GM12878 (cell line): Measurements from ENCODE around the gene DNAJC5. TPM values are rescaled to one million over a fixed set of nuclear protein-coding genes. Genes with fewer than 3 reads are reported as not detected.

ENCODE experiments used
- ATAC-seq: fragments of 200-7000 bp; cut with Tn5 transposase; 3 replicates; pipeline ENCODE4 v1.9.1; 2020; ENCODE audit warnings: mild to moderate bottlenecking, moderate library complexity
- Bru-seq: library from RNA; stranded (reverse); fragments of 400-500 nt; gene quantifications from one replicate; lab custom pipeline; 2021; lab: Mats Ljungman, UMichigan
- BruChase-seq, 2 experiments: library from RNA; stranded (reverse); fragments of 400-500 nt; gene quantifications; one replicate each; lab custom pipeline; 2021; lab: Mats Ljungman, UMichigan
- BruUV-seq: library from RNA; stranded (reverse); fragments of 400-500 nt; replicated peaks from 2 replicates; lab custom pipeline; 2021; lab: Mats Ljungman, UMichigan
- CTCF ChIA-PET: fragments of 300-600 bp; sonication (Branson Sonifier 250); formaldehyde crosslinking; extraction: SDS; loops from one replicate; lab custom pipeline; 2021; ENCODE audit warnings: inconsistent platforms; lab: Yijun Ruan, JAX
- POLR2A ChIA-PET: fragments of 350-600 bp; formaldehyde crosslinking; extraction: SDS; loops from one replicate; lab custom pipeline; 2021; ENCODE audit warnings: inconsistent platforms; lab: Charles Lee
- RAD21 ChIA-PET: fragments of 300-600 bp; sonication (Branson Sonifier 250); formaldehyde crosslinking; loops from one replicate; lab custom pipeline; 2023; ENCODE audit warnings: antibody characterized with exemption; ENCODE audit not compliant: unreplicated experiment; lab: Charles Lee
- SMC1A ChIA-PET: fragments of 300-600 bp; sonication (Branson Sonifier 250); formaldehyde crosslinking; loops from one replicate; lab custom pipeline; 2023; ENCODE audit not compliant: unreplicated experiment, uncharacterized antibody; lab: Charles Lee
- DNase-seq: peaks from one replicate; pipeline ENCODE4 v3.0.0-alpha.2; 2011; ENCODE audit warnings: low read depth, low spot score
- FAIRE-seq: peaks from 3 replicates; lab custom pipeline; 2011; peaks lifted over from hg19 to GRCh38; lab: Jason Lieb, UNC
- H2AFZ ChIP-seq: 2 replicates; pipeline ENCODE4 v1.6.0; 2011; ENCODE audit warnings: low read depth, low read length, control low read depth; ENCODE audit not compliant: control insufficient read depth
- H3K27ac ChIP-seq: 2 replicates; pipeline ENCODE4 v1.5.1; 2011; ENCODE audit warnings: control low read depth; ENCODE audit not compliant: control insufficient read depth, insufficient read depth
- H3K27me3 ChIP-seq, 2 experiments: replicated peaks in 1 of 2; 2 replicates each; pipeline versions ENCODE4 v1.6.0 to v1.6.1; 2011; ENCODE audit warnings: low read length in 1 of 2; ENCODE audit not compliant: control insufficient read depth in 2 of 2, insufficient read depth in 2 of 2
- H3K36me3 ChIP-seq, 2 experiments: 2 replicates each; pipeline ENCODE4 v1.5.1; 2011; ENCODE audit warnings: low read length in 1 of 2; ENCODE audit not compliant: control insufficient read depth in 2 of 2, insufficient read depth in 2 of 2
- H3K4me1 ChIP-seq: 2 replicates; pipeline ENCODE4 v1.6.1; 2011; ENCODE audit warnings: mild to moderate bottlenecking, low read length, moderate library complexity, mixed read lengths; ENCODE audit not compliant: control insufficient read depth, insufficient read depth
- H3K4me2 ChIP-seq: 2 replicates; pipeline ENCODE4 v1.6.0; 2011; ENCODE audit warnings: control low read depth; ENCODE audit not compliant: control insufficient read depth, insufficient read depth
- H3K4me3 ChIP-seq: fragments of 200-600 bp; sonication (generic); 2 replicates; pipeline ENCODE4 v1.5.1; 2016
- H3K79me2 ChIP-seq: 2 replicates; pipeline ENCODE4 v1.6.0; 2011; ENCODE audit warnings: low read length; ENCODE audit not compliant: control insufficient read depth, insufficient read depth
- H3K9ac ChIP-seq: 2 replicates; pipeline ENCODE4 v1.8.0; 2011; ENCODE audit warnings: low read length, control low read depth, mixed read lengths; ENCODE audit not compliant: control insufficient read depth, insufficient read depth
- H3K9me3 ChIP-seq: replicated peaks from 3 replicates; pipeline ENCODE4 v1.5.1; 2011; ENCODE audit warnings: mild to moderate bottlenecking, low read length; ENCODE audit not compliant: control insufficient read depth, insufficient read depth
- H4K20me1 ChIP-seq: 2 replicates; pipeline ENCODE4 v1.6.0; 2011; ENCODE audit not compliant: control insufficient read depth, insufficient read depth
- BACH1 ChIP-seq: fragments of 450-650 bp; IDR thresholded peaks from 2 replicates; pipeline ENCODE4 v1.6.1; 2017; ENCODE audit warnings: mild to moderate bottlenecking, borderline replicate concordance
- EED ChIP-seq: sonication (generic); IDR thresholded peaks from 2 replicates; pipeline ENCODE4 v1.6.1; 2016; ENCODE audit warnings: antibody characterized with exemption, low read depth
- GATAD2B ChIP-seq: fragments of 450-650 bp; conservative IDR thresholded peaks from 2 replicates; pipeline ENCODE4 v1.6.1; 2017; ENCODE audit warnings: low read depth, mild to moderate bottlenecking, moderate library complexity
- HCFC1 ChIP-seq: fragments of 150-350 bp; IDR thresholded peaks from 2 replicates; pipeline ENCODE4 v1.6.1; 2014; ENCODE audit warnings: low read length
- KAT2A ChIP-seq: conservative IDR thresholded peaks from 2 replicates; pipeline ENCODE4 v1.6.1; 2011; ENCODE audit warnings: low read depth, low read length; ENCODE audit not compliant: control insufficient read depth
- KLF5 ChIP-seq: fragments of 450-650 bp; IDR thresholded peaks from 2 replicates; pipeline ENCODE4 v1.6.1; 2014; ENCODE audit warnings: mild to moderate bottlenecking; ENCODE audit not compliant: partially characterized antibody
- LARP7 ChIP-seq: fragments of 450-650 bp; IDR thresholded peaks from 2 replicates; pipeline ENCODE4 v1.6.1; 2017; ENCODE audit warnings: mild to moderate bottlenecking
- MXI1 ChIP-seq: fragments of 150-350 bp; IDR thresholded peaks from 2 replicates; pipeline ENCODE4 v1.6.1; 2011; ENCODE audit warnings: low read depth, mild to moderate bottlenecking, inconsistent platforms, low read length, improper control_type of control experiment
- PKNOX1 ChIP-seq: fragments of 450-650 bp; IDR thresholded peaks from 2 replicates; pipeline ENCODE4 v1.6.1; 2016; ENCODE audit warnings: mild to moderate bottlenecking
- POLR2AphosphoS2 ChIP-seq: IDR thresholded peaks from 2 replicates; pipeline ENCODE4 v1.6.1; 2011; ENCODE audit warnings: low read depth, mild to moderate bottlenecking, low read length, improper control_type of control experiment, moderate library complexity
- RB1 ChIP-seq: fragments of 450-650 bp; formaldehyde crosslinking; IDR thresholded peaks from 2 replicates; pipeline ENCODE4 v1.6.1; 2017; ENCODE audit warnings: mild to moderate bottlenecking, borderline replicate concordance
- SIN3A ChIP-seq: IDR thresholded peaks from 2 replicates; pipeline ENCODE4 v1.6.1; 2012; ENCODE audit warnings: low read depth, low read length, improper control_type of control experiment
- ZBTB4 ChIP-seq: fragments of 450-650 bp; formaldehyde crosslinking; IDR thresholded peaks from 2 replicates; pipeline ENCODE4 v1.4.0; 2022; ENCODE audit warnings: mild to moderate bottlenecking, moderate library complexity
- WGBS: methylation state at CpG from one replicate; pipeline ENCODE4 v1.1.6; 2016; ENCODE audit warnings: low lambda C conversion rate; ENCODE audit not compliant: insufficient replicate concordance, insufficient coverage; ENCODE audit errors: missing lambda C conversion rate; 5-methylcytosine and 5-hydroxymethylcytosine counted together
- in situ Hi-C: fragments of 300-500 bp; cut with MboI; formaldehyde crosslinking; loops from 9 replicates; pipeline ENCODE4 v1.14.3; 2018; ENCODE audit warnings: mixed read lengths
- intact Hi-C: fragments of 100-400 bp; cut with micrococcal nuclease; formaldehyde crosslinking; loops from one replicate; pipeline ENCODE4 v1.14.2; 2022; ENCODE audit not compliant: unreplicated experiment
- long read RNA-seq, 2 experiments: library from polyadenylated mRNA; unstranded; transcript quantifications; one replicate each; pipeline ENCODE4 v2.0.0, GENCODE V29; 2019 to 2020
- polyA minus RNA-seq, 3 experiments: library from RNA; depleted of rRNA, polyadenylated mRNA; stranded (reverse); fragments of >200 nt; gene quantifications; 2 replicates each; pipeline ENCODE4 v1.2.3, GENCODE V29; 2011
- polyA plus RNA-seq, 11 experiments: library from polyadenylated mRNA; depleted of rRNA in 4 of 11; unstranded in 6 of 11; stranded (reverse) in 5 of 11; fragments of >200 nt; fragmentation: Nextera tagmentation in 4 of 11; fragmentation: Illumina TruSeq in 1 of 11; extraction: Ambion mirVana in 4 of 11; extraction: Trizol in 1 of 11; gene quantifications; 1 replicate in 1 of 11; 2 replicates in 10 of 11; pipeline versions ENCODE4 v1.2.1 to v1.2.3, GENCODE V29; 2011 to 2016; ENCODE audit warnings: inconsistent platforms in 2 of 11, missing spikeins in 2 of 11, low read depth in 1 of 11
- total RNA-seq, 4 experiments: library from RNA; depleted of rRNA in 3 of 4; stranded (reverse); fragments of >200 nt in 3 of 4; fragmentation: Illumina TruSeq in 1 of 4; extraction: Trizol in 1 of 4; gene quantifications; 2 replicates each; pipeline versions ENCODE4 v1.2.1 to v1.2.3, GENCODE V29; 2013 to 2021

The DNAJC5 gene
- 32.0 and 39.1 TPM in 2 replicates for total RNA-seq (2013; cell fraction: nucleolus; rRNA removed)
- total RNA-seq (2014; rRNA removed) (33.7 and 36.0 TPM in 2 replicates), total RNA-seq (2014; rRNA removed; fragmentation: Illumina TruSeq; extraction: Trizol) (16.9 and 17.9 TPM in 2 replicates), total RNA-seq (2021) (34.6 and 36.8 TPM in 2 replicates), polyA plus RNA-seq (2011; rRNA removed) (13.2 and 20.6 TPM in 2 replicates), polyA plus RNA-seq (2014; fragmentation: Illumina TruSeq; extraction: Trizol) (6.1 and 16.0 TPM in 2 replicates), polyA plus RNA-seq (2014; fragmentation: Nextera tagmentation; extraction: Ambion mirVana) (1 to 10 TPM in 1 of 2 experiments, under 1 TPM in 1; 0.69 to 1.6 TPM), polyA plus RNA-seq (2014; rRNA removed) (27.8 and 31.8 TPM in 2 replicates), polyA plus RNA-seq (2016; fragmentation: Nextera tagmentation; extraction: Ambion mirVana) (10 to 100 TPM; 11.7 to 16.0 TPM), polyA minus RNA-seq (2011; rRNA and poly(A)+ RNA removed) (22.3 and 37.0 TPM in 2 replicates), Bru-seq, nascent RNA (percentile 73 among the genes with signal in this experiment), BruChase-seq, experiment 1, labeled RNA remaining after a 6-hour chase (percentile 89 among the genes with signal in this experiment), BruChase-seq, experiment 2, labeled RNA remaining after a 2-hour chase (percentile 89 among the genes with signal in this experiment)
- polyA plus RNA-seq (2011; ENCODE audit: low read depth), result 10.2 TPM
- 29.7 and 34.3 TPM in 2 replicates for polyA plus RNA-seq (2011; cell fraction: cytosol; rRNA removed)
- 34.3 and 39.2 TPM in 2 replicates for polyA plus RNA-seq (2011; cell fraction: nucleus; rRNA removed)
- polyA plus RNA-seq (2012), result 20.7 and 21.7 TPM in 2 replicates
- polyA minus RNA-seq (2011; cell fraction: cytosol; rRNA and poly(A)+ RNA removed), result 13.5 and 16.1 TPM in 2 replicates
- 7.3 and 14.4 TPM in 2 replicates for polyA minus RNA-seq (2011; cell fraction: nucleus; rRNA and poly(A)+ RNA removed)
- long read RNA-seq, experiment 1, partial matches to known transcripts, result 1 of 4 reads
- long read RNA-seq, experiment 1, other reads (novel, unspliced or antisense), result 3 of 4 reads
- long read RNA-seq, experiment 2, partial matches to known transcripts, result 0 of 17 reads
- long read RNA-seq, experiment 2, other reads (novel, unspliced or antisense), result 17 of 17 reads

GRCh38 chr20:63894358-63895201, at the start of gene DNAJC5:
DNAJC5 (plus strand) TSS chr20:63895126; CDS start chr20:63928346, 33,220 bp downstream.
- Histone ChIP-seq H2AFZ (peak within 1 kb of the TSS; percentile 81), H3K36me3 (peaks cover 5 to 6% of the 10 kb centered on the region in 2 experiments), H3K79me2 (peaks cover 42% of the 10 kb centered on the region), H3K9me3 (no peaks in the 10 kb centered on the region), H3K4me3 (peak within 1 kb of the TSS; percentile 86), H4K20me1 (peaks cover 5% of the 10 kb centered on the region; the same call in 1 of the 2 replicates), H3K9ac (peak within 1 kb of the TSS; percentile 68), H3K27me3 (no peaks in the 10 kb centered on the region), H3K4me2 (peak within 1 kb of the TSS; percentile 97), H3K4me1 (peaks cover 7% of the 10 kb centered on the region), H3K27ac (peak within 1 kb of the TSS; percentile 84)
- in situ Hi-C loops, result no loop called here
- DNase-seq (peak; percentile 72), ATAC-seq (peak; percentile 89), FAIRE-seq (peak; percentile 86)
- intact Hi-C loops, result no loop called here
- SMC1A ChIA-PET, result interaction anchor here (1.4 kb wide), 1 partner anchor 29 kb away, joined by 6 read pairs; the partner anchor contains the start of gene TPD52L2
- CTCF ChIA-PET, result no interaction called here
- 12% methylated on average over 56 of the region's 82 CpGs for WGBS
- POLR2A ChIA-PET, result no interaction called here
- no TSS peak for BruUV-seq
- RAD21 ChIA-PET, result interaction anchor here (1.5 kb wide), 1 partner anchor 187 kb away, joined by 3 read pairs; the partner anchor contains the start of genes ARFRP1 and ZGPAT
- TF ChIP-seq KLF5 (no peak), POLR2AphosphoS2 (peak; percentile 47; the same call in 1 of the 2 replicates), SIN3A (0 out of 2 replicates have a peak, but pooled peaks have one; percentile 17), HCFC1 (peak; percentile 37; the same call in 1 of the 2 replicates), EED (no peak), GATAD2B (peak; percentile 98), BACH1 (peak; percentile 100), MXI1 (peak; percentile 50; the same call in 1 of the 2 replicates), KAT2A (no peak), ZBTB4 (CRISPR knock-in tag) (no peak), PKNOX1 (peak; percentile 95), RB1 (0 out of 2 replicates have a peak, but pooled peaks have one; percentile 33), LARP7 (0 out of 2 replicates have a peak, but pooled peaks have one; percentile 40)
